ENCODE measurements around the gene GRB2.

GRCh38 chr17:75398279-75398678 lies 7.2 kb downstream of the GRB2 start:
- no peak for TF ChIP-seq GATA2 (IDR thresholded peaks at IDR 0.05; ENCODE audit: low read depth, low read length)
- TF ChIP-seq GATA3 (IDR thresholded peaks at IDR 0.05; ENCODE audit: low read depth, low read length) = no peak

Data from SH-SY5Y (cell line).